Lung (tissue), 16 donors: ENCODE data around the gene SNRPE. TPM values are rescaled to one million over a fixed set of nuclear protein-coding genes. Genes with fewer than 3 reads are reported as not detected.

Experiments used
- ATAC-seq: fragments of 200-7000 bp; cut with Tn5 transposase; one replicate; pipeline ENCODE4 v1.9.1; 2020; ENCODE audit warnings: moderate number of reproducible peaks; ENCODE audit not compliant: insufficient read depth, low FRiP score
- DNase-seq, 3 donors: peaks; one replicate each; pipeline ENCODE4 v3.0.0-alpha.2; 2013 to 2017
- H3K27ac ChIP-seq, 2 donors: one replicate each; pipeline ENCODE4 v1.5.1; 2013; ENCODE audit warnings: mild to moderate bottlenecking in 2 of 2, moderate library complexity in 2 of 2, control low read depth in 1 of 2, inconsistent platforms in 1 of 2, low read depth in 1 of 2, low read length in 1 of 2
- H3K27me3 ChIP-seq, 3 donors: one replicate each; pipeline ENCODE4 v1.5.1; 2013; ENCODE audit warnings: low read length in 2 of 3; ENCODE audit not compliant: control insufficient read depth in 3 of 3, insufficient read depth in 3 of 3
- H3K36me3 ChIP-seq, 4 donors: one replicate each; pipeline ENCODE4 v1.5.1; 2013; ENCODE audit warnings: low read length in 4 of 4, mild to moderate bottlenecking in 1 of 4, moderate library complexity in 1 of 4; ENCODE audit not compliant: control insufficient read depth in 4 of 4, insufficient read depth in 4 of 4
- H3K4me1 ChIP-seq, 5 donors: one replicate each; pipeline ENCODE4 v1.5.1; 2013; ENCODE audit warnings: low read length in 5 of 5, mild to moderate bottlenecking in 2 of 5, moderate library complexity in 1 of 5; ENCODE audit not compliant: control insufficient read depth in 5 of 5, insufficient read depth in 5 of 5
- H3K4me3 ChIP-seq: one replicate; pipeline ENCODE4 v1.5.1; 2013; ENCODE audit warnings: mild to moderate bottlenecking, control low read depth, moderate library complexity
- H3K9ac ChIP-seq, 2 donors: one replicate each; pipeline ENCODE4 v1.5.1; 2013; ENCODE audit warnings: low read length in 2 of 2, control low read depth in 1 of 2; ENCODE audit not compliant: insufficient read depth in 1 of 2
- H3K9me3 ChIP-seq, 4 donors: one replicate each; pipeline ENCODE4 v1.5.1; 2013; ENCODE audit warnings: low read length in 3 of 4, mild to moderate bottlenecking in 1 of 4, moderate library complexity in 1 of 4; ENCODE audit not compliant: control insufficient read depth in 4 of 4, insufficient read depth in 3 of 4
- WGBS, 2 donors: extraction: QIAGEN DNeasy Blood & Tissue Kit; methylation state at CpG; one replicate each; pipeline ENCODE4 v1.1.7; 2013; 5-methylcytosine and 5-hydroxymethylcytosine counted together
- long read RNA-seq, 5 donors: transcript quantifications; one replicate each; lab custom pipeline, GENCODE V29; 2026
- polyA plus RNA-seq, 2 donors: library from polyadenylated mRNA; stranded (reverse); fragments of 200-250 nt; gene quantifications; one replicate each; pipeline ENCODE4 v1.2.1, GENCODE V29; 2013
- total RNA-seq, 2 donors: library from RNA; depleted of rRNA in 1 of 2; stranded (reverse); fragments of >200 nt in 1 of 2; gene quantifications; one replicate each; pipeline ENCODE4 v1.2.1, GENCODE V29; 2014 to 2021
- TF ChIP-seq, protein P1 (sequence below): IDR thresholded peaks from 2 replicates; pipeline ENCODE4 v1.5.1; 2012; ENCODE audit warnings: mild to moderate bottlenecking; ENCODE audit errors: control extremely low read depth, extremely low read depth
- donor health status: control.
- donor health status: control.
- donor health status: Bipolar disorder and iron deficiency.
- donor health status: healthy.
- donor health status: DM: yes; HTN: yes; CAD: no.

The SNRPE gene
- 10 to 100 TPM; 43.4 to 71.7 TPM for total RNA-seq
- polyA plus RNA-seq, result 100 to 1,000 TPM in 1 of 2 donors, 10 to 100 TPM in 1; 98.2 to 109 TPM
- long read RNA-seq, donor 1, transcript SNRPE-202 (5 exons, 942 nt), result major isoform, 211 of 242 reads
- long read RNA-seq, donor 1, transcript SNRPE-201 (3 exons, 355 nt), result minor isoform, 9 of 242 reads
- long read RNA-seq, donor 1, partial matches to known transcripts, result 0 of 242 reads
- long read RNA-seq, donor 1, other reads (novel, unspliced or antisense), result 13 of 242 reads
- long read RNA-seq, donor 2, transcript SNRPE-201 (3 exons, 355 nt), result minor isoform, 5 of 165 reads
- long read RNA-seq, donor 2, transcript SNRPE-202 (5 exons, 942 nt), result major isoform, 139 of 165 reads
- long read RNA-seq, donor 2, partial matches to known transcripts, result 6 of 165 reads
- long read RNA-seq, donor 2, other reads (novel, unspliced or antisense), result 8 of 165 reads
- long read RNA-seq, donor 3, transcript SNRPE-202 (5 exons, 942 nt), result major isoform, 152 of 174 reads
- long read RNA-seq, donor 3, partial matches to known transcripts, result 0 of 174 reads
- long read RNA-seq, donor 3, other reads (novel, unspliced or antisense), result 12 of 174 reads
- long read RNA-seq, donor 4, transcript SNRPE-202 (5 exons, 942 nt), result major isoform, 158 of 186 reads
- long read RNA-seq, donor 4, transcript SNRPE-205 (5 exons, 532 nt), result minor isoform, 5 of 186 reads
- long read RNA-seq, donor 4, partial matches to known transcripts, result 8 of 186 reads
- long read RNA-seq, donor 4, other reads (novel, unspliced or antisense), result 7 of 186 reads
- long read RNA-seq, donor 5, transcript SNRPE-202 (5 exons, 942 nt), result major isoform, 256 of 317 reads
- long read RNA-seq, donor 5, transcript SNRPE-201 (3 exons, 355 nt), result minor isoform, 7 of 317 reads
- long read RNA-seq, donor 5, transcript SNRPE-206 (4 exons, 967 nt), result minor isoform, 6 of 317 reads
- long read RNA-seq, donor 5, partial matches to known transcripts, result 27 of 317 reads
- long read RNA-seq, donor 5, other reads (novel, unspliced or antisense), result 17 of 317 reads

GRCh38 chr1:203861379-203862184 lies at the start of gene SNRPE:
Gene SNRPE, plus strand, starts transcription at chr1:203861599. Its CDS starts 61 bp downstream, at chr1:203861660.
- TF ChIP-seq, protein P1, sequence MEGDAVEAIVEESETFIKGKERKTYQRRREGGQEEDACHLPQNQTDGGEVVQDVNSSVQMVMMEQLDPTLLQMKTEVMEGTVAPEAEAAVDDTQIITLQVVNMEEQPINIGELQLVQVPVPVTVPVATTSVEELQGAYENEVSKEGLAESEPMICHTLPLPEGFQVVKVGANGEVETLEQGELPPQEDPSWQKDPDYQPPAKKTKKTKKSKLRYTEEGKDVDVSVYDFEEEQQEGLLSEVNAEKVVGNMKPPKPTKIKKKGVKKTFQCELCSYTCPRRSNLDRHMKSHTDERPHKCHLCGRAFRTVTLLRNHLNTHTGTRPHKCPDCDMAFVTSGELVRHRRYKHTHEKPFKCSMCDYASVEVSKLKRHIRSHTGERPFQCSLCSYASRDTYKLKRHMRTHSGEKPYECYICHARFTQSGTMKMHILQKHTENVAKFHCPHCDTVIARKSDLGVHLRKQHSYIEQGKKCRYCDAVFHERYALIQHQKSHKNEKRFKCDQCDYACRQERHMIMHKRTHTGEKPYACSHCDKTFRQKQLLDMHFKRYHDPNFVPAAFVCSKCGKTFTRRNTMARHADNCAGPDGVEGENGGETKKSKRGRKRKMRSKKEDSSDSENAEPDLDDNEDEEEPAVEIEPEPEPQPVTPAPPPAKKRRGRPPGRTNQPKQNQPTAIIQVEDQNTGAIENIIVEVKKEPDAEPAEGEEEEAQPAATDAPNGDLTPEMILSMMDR, result peak; percentile 99
- H3K4me1 ChIP-seq, result peaks cover 0 to 13% (median 5%) of the 10 kb centered on the region in 5 donors
- peak within 1 kb of the TSS; percentile 24 to 53 for H3K27ac ChIP-seq
- H3K9ac ChIP-seq, result peak within 1 kb of the TSS; percentile 76 to 84
- ATAC-seq (peak; percentile 99), DNase-seq (peak; percentile 98 to 99 (median 99))
- peak within 1 kb of the TSS; percentile 86 for H3K4me3 ChIP-seq
- no peaks in the 10 kb centered on the region for H3K9me3 ChIP-seq
- H3K36me3 ChIP-seq, result peaks cover 16 to 20% (median 17%) of the 10 kb centered on the region in 4 donors
- H3K27me3 ChIP-seq, result no peaks in the 10 kb centered on the region
- 0% methylated on average over 47 to 48 of the region's 48 CpGs for WGBS, 2 donors

DNA sequence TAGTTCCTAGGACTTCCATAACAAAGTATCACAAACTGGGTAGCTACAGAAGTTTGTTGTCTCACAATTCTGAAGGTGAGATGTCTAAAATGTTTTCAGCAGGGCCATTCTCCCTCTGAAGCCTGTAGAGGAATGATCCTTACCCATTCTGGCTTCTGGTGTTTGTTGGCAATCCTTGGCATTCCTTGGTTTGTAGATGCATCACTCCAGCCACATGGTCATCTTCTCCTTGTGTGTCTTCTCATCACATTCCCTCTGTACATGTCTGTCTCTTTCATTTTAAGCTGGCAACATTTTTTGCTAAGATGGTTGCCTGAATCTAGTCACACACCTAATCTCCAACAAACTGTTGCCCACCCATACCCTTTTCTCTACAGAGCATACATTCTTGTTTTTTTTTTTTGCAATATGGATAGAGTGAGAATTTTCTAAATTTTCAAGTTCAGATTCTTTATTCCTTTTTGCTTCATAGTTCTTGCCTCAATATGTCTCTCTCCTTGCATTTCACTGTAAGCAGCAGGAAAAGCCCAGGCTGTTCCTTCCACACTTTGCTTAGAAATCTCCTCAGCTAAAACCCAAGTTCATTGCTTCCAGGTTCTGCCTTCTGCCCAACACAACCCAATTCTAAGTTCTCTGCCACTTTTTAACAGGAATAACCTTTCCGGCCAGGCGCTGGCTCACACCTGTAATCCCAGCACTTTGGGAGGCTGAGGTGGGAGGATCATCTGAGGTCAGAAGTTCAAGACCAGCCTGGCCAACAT lies 47.6 kb upstream of the SNRPE start:
- H3K9ac ChIP-seq, result no peak overlapping the region
- peaks cover 12 to 31% (median 16%) of the 10 kb centered on the region in 4 donors for H3K36me3 ChIP-seq
- no peak for ATAC-seq
- no peak overlapping the region for H3K4me3 ChIP-seq
- DNase-seq, result no peak
- no peak overlapping the region for H3K27ac ChIP-seq
- TF ChIP-seq, protein P1, result no peak
- no peaks in the 10 kb centered on the region for H3K27me3 ChIP-seq
- no peaks in the 10 kb centered on the region for H3K9me3 ChIP-seq
- H3K4me1 ChIP-seq, result peaks cover 0 to 1% (median 0%) of the 10 kb centered on the region in 5 donors
- 97 to 98% methylated on average over 2 of the region's 2 CpGs for WGBS, 2 donors

DNA sequence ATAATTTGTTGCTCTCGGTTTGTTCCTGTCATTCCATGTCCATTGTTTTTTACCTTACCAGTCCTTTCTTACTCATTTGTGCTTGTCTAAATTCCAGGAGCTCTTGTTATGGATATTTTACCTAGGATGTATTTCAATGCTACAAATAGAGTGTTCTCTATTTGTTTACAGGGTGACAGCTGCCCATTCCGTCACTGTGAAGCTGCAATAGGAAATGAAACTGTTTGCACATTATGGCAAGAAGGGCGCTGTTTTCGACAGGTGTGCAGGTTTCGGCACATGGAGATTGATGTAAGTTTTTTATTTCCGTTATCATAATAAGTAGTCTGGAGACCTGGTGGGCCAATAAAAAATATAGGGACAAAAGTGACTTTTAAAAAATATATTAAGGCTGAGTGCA lies 43.0 kb upstream of the SNRPE start:
- DNase-seq (no peak), ATAC-seq (no peak)
- no peak overlapping the region for H3K4me3 ChIP-seq
- no peaks in the 10 kb centered on the region for H3K4me1 ChIP-seq
- no peak overlapping the region for H3K27ac ChIP-seq
- WGBS, 2 donors, result 74 to 92% methylated on average over 6 of the region's 6 CpGs
- TF ChIP-seq, protein P1, result no peak
- H3K27me3 ChIP-seq, result no peaks in the 10 kb centered on the region
- H3K36me3 ChIP-seq, result peaks cover 21 to 50% (median 32%) of the 10 kb centered on the region in 4 donors
- no peak overlapping the region for H3K9ac ChIP-seq
- H3K9me3 ChIP-seq, result no peaks in the 10 kb centered on the region
